SU-DHL-6 (cell line): ENCODE data around the gene PCED1A.

Experiments used
- EZH2phosphoT487 ChIP-seq: fragments of 200-600 bp; sonication (generic), shearing (Covaris generic); conservative IDR thresholded peaks from 2 replicates; pipeline ENCODE4 v1.6.1; 2018; ENCODE audit warnings: mild to moderate bottlenecking, antibody characterized with exemption, low read length, moderate library complexity, mixed read lengths
- TF ChIP-seq, protein P1 (sequence below): fragments of 200-600 bp; sonication (generic); IDR thresholded peaks from one replicate; pipeline ENCODE4 v1.5.1; 2017; ENCODE audit warnings: antibody characterized with exemption, mild to moderate bottlenecking, low read length, moderate library complexity; ENCODE audit not compliant: insufficient read depth, poor library complexity, severe bottlenecking

GRCh38 chr20:2809690-2810089 lies 30.8 kb downstream of the PCED1A start:
- TF ChIP-seq, protein P1, sequence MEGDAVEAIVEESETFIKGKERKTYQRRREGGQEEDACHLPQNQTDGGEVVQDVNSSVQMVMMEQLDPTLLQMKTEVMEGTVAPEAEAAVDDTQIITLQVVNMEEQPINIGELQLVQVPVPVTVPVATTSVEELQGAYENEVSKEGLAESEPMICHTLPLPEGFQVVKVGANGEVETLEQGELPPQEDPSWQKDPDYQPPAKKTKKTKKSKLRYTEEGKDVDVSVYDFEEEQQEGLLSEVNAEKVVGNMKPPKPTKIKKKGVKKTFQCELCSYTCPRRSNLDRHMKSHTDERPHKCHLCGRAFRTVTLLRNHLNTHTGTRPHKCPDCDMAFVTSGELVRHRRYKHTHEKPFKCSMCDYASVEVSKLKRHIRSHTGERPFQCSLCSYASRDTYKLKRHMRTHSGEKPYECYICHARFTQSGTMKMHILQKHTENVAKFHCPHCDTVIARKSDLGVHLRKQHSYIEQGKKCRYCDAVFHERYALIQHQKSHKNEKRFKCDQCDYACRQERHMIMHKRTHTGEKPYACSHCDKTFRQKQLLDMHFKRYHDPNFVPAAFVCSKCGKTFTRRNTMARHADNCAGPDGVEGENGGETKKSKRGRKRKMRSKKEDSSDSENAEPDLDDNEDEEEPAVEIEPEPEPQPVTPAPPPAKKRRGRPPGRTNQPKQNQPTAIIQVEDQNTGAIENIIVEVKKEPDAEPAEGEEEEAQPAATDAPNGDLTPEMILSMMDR, result no peak
- no peak for TF ChIP-seq EZH2phosphoT487
